ENCODE measurements around the gene TMSB4X.
A peak's percentile ranks its signal among the peaks of the same experiment; 100 is the strongest.

TMSB4X gene

DNA sequence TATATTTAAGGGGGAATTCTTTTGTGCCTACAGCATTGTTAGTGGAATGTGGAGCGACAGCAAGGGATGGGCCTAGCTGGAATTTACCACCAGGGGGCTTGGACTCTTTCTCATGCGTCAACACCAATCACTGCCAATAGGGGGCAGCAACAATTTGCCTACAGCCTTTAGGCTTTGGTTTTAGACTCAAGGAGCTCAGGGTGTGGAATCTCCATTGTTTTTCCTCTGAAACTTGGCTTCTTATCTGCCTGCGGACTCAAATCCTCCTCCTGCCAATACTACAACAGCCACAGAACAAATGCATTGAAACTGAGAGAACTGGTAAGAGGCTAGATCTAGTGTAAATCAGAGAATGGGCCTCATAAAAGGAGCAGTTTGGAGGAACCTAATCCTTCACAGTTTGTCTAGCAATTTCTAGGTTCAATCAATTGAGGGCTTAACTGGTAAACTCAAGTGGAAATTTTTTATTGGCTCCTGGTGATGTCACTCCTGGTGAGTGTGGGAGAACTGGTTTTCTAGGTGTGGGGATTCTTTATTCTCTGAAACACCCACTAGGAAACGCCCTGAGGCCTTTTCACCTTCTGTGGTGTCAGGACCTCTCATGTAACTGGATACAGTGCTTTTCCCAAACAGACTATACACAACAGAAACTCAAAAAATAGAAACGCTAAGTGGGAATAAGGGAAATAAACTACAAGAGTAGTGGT lies 27.9 kb upstream of the TMSB4X start:
- no peak overlapping the region for H3K4me3 ChIP-seq (ENCODE audit: low read length in 2 of 2)
- H3K9ac ChIP-seq (ENCODE audit: low read length in 2 of 2): no peak overlapping the region
- H3K27me3 ChIP-seq (ENCODE audit: control insufficient read depth in 1 of 2, insufficient read depth in 2 of 2, low read length in 2 of 2): peaks cover 0 to 2% of the 10 kb centered on the region in 2 donors
- no peaks in the 10 kb centered on the region for H3K36me3 ChIP-seq (ENCODE audit: control insufficient read depth in 2 of 2, insufficient read depth in 2 of 2, low read length in 2 of 2)
- no peak overlapping the region for H3K27ac ChIP-seq (ENCODE audit: low read length)
- H3K9me3 ChIP-seq (ENCODE audit: control insufficient read depth in 2 of 2, low read length in 2 of 2): no peaks in the 10 kb centered on the region
- peaks cover 9% of the 10 kb centered on the region for H3K4me1 ChIP-seq (ENCODE audit: control insufficient read depth, insufficient read depth, low read length)

DNA sequence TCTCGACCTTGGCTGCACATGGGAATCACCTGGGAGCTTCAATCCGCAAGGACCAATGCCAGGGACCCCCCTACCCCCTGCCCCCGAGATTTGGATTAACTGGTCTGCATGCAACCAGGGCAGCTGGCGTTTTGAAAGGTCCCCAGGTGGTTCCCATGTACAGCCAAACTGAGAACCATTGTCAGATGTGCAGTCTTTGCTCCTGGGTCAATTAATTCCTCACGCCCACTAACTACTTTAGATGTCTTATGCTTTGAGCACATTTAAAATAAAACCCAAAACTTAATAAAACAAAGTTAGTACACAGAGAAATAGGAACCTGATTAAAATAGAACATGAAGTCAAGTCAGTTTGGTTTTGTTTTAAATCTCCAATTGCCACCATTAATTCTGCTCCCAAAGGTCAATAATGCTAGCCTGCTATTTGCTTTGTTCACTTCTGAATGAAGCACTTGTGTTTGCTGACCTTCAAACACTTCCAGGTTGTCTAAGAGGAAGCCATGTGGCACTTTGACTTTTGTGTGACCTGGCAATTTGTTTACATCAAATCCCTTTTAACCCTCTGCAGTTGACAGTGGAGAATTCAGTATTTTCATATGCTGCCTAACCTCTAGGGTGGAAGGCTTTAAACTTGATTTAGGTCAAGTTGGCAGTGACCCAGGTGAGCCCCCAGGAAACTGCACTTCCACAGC lies 27.2 kb upstream of the TMSB4X start:
- H3K27me3 ChIP-seq (ENCODE audit: control insufficient read depth in 1 of 2, insufficient read depth in 2 of 2, low read length in 2 of 2): peaks cover 0 to 2% of the 10 kb centered on the region in 2 donors
- H3K4me3 ChIP-seq (ENCODE audit: low read length in 2 of 2): no peak overlapping the region
- H3K36me3 ChIP-seq (ENCODE audit: control insufficient read depth in 2 of 2, insufficient read depth in 2 of 2, low read length in 2 of 2): no peaks in the 10 kb centered on the region
- H3K27ac ChIP-seq (ENCODE audit: low read length): no peak overlapping the region
- H3K9me3 ChIP-seq (ENCODE audit: control insufficient read depth in 2 of 2, low read length in 2 of 2): no peaks in the 10 kb centered on the region
- H3K4me1 ChIP-seq (ENCODE audit: control insufficient read depth, insufficient read depth, low read length): peaks cover 9% of the 10 kb centered on the region
- no peak overlapping the region for H3K9ac ChIP-seq (ENCODE audit: low read length in 2 of 2)

DNA sequence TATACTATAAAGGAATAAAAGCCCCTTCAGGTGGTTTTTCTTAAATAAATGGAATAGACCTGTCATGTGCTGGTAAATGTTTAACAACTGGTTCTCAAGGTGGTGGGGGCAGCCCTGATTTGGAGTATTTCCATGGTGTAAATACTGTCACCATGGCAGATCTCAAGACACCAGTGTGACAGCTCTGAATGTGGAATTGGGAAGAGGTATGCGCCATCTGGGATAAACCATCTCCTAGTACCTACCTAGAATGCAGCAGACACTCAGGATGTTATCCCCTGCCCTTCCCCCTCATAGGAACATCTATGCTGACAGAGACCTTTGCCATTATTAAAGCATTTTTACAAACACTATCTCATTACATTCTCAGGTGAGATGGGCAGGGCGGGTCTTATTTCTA lies 26.4 kb upstream of the TMSB4X start:
- no peak overlapping the region for H3K4me3 ChIP-seq (ENCODE audit: low read length in 2 of 2)
- H3K4me1 ChIP-seq (ENCODE audit: control insufficient read depth, insufficient read depth, low read length): peaks cover 9% of the 10 kb centered on the region
- H3K27ac ChIP-seq (ENCODE audit: low read length): no peak overlapping the region
- H3K9ac ChIP-seq (ENCODE audit: low read length in 2 of 2): no peak overlapping the region
- H3K27me3 ChIP-seq (ENCODE audit: control insufficient read depth in 1 of 2, insufficient read depth in 2 of 2, low read length in 2 of 2): peaks cover 0 to 2% of the 10 kb centered on the region in 2 donors
- no peaks in the 10 kb centered on the region for H3K36me3 ChIP-seq (ENCODE audit: control insufficient read depth in 2 of 2, insufficient read depth in 2 of 2, low read length in 2 of 2)
- H3K9me3 ChIP-seq (ENCODE audit: control insufficient read depth in 2 of 2, low read length in 2 of 2): no peaks in the 10 kb centered on the region

DNA sequence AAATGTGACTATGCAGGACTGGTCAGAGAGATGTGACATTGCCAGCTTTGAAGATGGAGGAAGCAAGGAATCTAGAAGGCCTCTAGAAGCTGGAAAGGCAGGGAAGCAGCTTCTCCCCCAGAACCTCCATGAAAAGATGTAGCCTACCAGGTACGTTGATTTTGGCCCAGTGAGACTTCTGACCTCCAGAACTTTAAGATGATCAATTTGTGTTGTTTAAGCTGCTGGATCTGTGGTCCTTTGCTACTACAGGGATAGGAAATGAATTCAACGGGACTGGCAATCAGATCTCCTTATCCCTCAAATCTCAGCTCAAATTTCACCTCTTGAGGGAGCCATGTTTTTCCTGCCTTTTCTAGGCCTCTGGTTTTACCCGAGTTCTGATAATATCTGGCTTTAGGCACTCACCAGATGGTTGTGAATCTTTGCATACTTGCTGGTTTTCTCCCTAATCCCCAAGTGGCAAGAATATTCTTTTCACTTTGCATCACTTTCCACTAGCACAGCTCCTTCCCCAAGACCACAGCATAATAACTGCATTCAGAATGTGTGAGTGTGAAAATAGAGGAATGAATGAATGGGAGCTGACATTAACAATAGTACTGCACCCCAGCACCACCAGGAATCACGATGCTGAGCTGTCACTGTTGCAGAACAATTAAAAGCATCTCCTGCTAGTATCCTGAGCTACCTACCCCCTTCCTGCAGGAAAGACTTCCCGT lies 25.5 kb upstream of the TMSB4X start:
- Histone ChIP-seq H3K9me3 (ENCODE audit: control insufficient read depth in 2 of 2, low read length in 2 of 2) (no peaks in the 10 kb centered on the region), H3K4me3 (ENCODE audit: low read length in 2 of 2) (peak overlapping the region in 1 of 2 donors; percentile 47), H3K27ac (ENCODE audit: low read length) (peak overlapping the region; percentile 67), H3K36me3 (ENCODE audit: control insufficient read depth in 2 of 2, insufficient read depth in 2 of 2, low read length in 2 of 2) (no peaks in the 10 kb centered on the region), H3K9ac (ENCODE audit: low read length in 2 of 2) (peak overlapping the region; percentile 41 to 60), H3K27me3 (ENCODE audit: control insufficient read depth in 1 of 2, insufficient read depth in 2 of 2, low read length in 2 of 2) (peaks cover 0 to 2% of the 10 kb centered on the region in 2 donors), H3K4me1 (ENCODE audit: control insufficient read depth, insufficient read depth, low read length) (peaks cover 9% of the 10 kb centered on the region)

DNA sequence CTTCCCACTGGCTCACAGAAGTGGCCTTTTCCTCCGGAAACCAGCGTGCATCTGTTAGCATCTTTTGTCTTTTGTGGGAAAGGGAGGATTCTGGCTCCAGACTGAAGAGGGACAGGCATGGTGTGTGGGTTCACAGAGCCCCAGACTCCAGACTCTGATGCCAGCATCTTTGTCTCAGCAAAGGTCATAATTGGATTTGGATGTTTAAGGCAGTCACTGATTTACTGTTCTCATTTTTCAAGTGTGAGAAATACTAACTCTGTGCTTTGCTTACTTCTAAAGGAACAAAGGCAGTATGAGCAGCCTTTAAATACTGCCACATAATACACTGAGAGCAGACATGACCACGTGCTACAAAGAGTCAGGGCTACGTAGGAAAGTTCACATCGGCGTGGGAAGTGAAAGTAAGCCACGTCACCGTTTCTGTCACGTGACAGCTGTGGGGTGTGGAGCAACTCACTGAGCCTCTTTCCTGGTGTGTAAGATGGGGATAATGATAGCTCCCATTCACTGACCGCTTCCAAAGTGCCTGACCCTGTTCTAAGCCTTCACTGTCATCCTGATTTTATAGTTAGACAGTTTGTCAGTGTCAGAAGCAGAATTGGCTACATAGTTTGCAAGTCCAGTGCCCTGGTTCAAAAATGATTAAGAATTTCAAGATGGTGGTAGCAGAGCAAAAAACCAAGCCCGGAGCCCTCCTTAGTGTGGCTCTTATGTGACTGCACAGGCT lies 24.8 kb upstream of the TMSB4X start:
- peak overlapping the region; percentile 47 to 53 for H3K4me3 ChIP-seq (ENCODE audit: low read length in 2 of 2)
- H3K9me3 ChIP-seq (ENCODE audit: control insufficient read depth in 2 of 2, low read length in 2 of 2): no peaks in the 10 kb centered on the region
- peak overlapping the region; percentile 67 for H3K27ac ChIP-seq (ENCODE audit: low read length)
- peaks cover 9% of the 10 kb centered on the region for H3K4me1 ChIP-seq (ENCODE audit: control insufficient read depth, insufficient read depth, low read length)
- H3K36me3 ChIP-seq (ENCODE audit: control insufficient read depth in 2 of 2, insufficient read depth in 2 of 2, low read length in 2 of 2): no peaks in the 10 kb centered on the region
- peaks cover 0 to 2% of the 10 kb centered on the region in 2 donors for H3K27me3 ChIP-seq (ENCODE audit: control insufficient read depth in 1 of 2, insufficient read depth in 2 of 2, low read length in 2 of 2)
- peak overlapping the region; percentile 41 to 60 for H3K9ac ChIP-seq (ENCODE audit: low read length in 2 of 2)

DNA sequence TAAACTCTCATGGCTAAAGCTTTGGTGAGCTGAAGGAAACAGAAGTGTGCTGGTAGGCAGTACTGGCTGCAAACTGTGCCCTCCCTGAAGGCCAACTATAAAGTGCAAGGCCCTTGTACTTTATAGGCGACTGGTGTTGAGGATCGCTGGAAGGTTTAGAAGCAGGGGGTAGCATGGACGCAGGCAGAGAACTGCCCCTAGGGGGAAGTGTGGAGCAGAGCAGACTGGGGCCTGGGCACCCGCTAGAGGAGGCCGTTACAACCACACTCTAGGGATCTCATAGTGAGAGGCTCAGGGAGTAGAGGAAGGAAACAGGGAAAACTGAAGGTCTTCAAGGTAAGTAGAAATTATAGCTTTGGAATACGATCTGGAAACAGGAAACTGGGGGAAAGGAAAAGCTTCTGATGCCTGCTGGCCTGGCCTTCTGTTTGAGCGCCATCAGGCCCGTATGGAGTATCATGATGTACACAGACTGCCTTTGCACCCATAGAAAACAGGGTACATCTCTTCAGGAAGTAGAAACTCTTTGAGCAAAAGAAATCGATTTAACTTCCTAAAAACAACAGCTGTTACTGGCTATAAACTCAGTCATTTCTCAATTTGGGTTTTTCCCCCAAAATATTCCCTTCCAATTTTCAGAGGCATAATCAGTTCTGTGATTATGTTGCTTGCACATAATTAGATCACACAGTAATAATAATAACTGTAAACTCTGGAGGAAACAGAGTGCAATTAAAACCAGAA lies 23.9 kb upstream of the TMSB4X start:
- Histone ChIP-seq H3K27ac (ENCODE audit: low read length) (peak overlapping the region; percentile 67), H3K36me3 (ENCODE audit: control insufficient read depth in 2 of 2, insufficient read depth in 2 of 2, low read length in 2 of 2) (no peaks in the 10 kb centered on the region), H3K9ac (ENCODE audit: low read length in 2 of 2) (peak overlapping the region in 1 of 2 donors; percentile 33), H3K4me1 (ENCODE audit: control insufficient read depth, insufficient read depth, low read length) (peaks cover 9% of the 10 kb centered on the region), H3K9me3 (ENCODE audit: control insufficient read depth in 2 of 2, low read length in 2 of 2) (no peaks in the 10 kb centered on the region), H3K4me3 (ENCODE audit: low read length in 2 of 2) (peak overlapping the region in 1 of 2 donors; percentile 53), H3K27me3 (ENCODE audit: control insufficient read depth in 1 of 2, insufficient read depth in 2 of 2, low read length in 2 of 2) (peaks cover 0 to 2% of the 10 kb centered on the region in 2 donors)

DNA sequence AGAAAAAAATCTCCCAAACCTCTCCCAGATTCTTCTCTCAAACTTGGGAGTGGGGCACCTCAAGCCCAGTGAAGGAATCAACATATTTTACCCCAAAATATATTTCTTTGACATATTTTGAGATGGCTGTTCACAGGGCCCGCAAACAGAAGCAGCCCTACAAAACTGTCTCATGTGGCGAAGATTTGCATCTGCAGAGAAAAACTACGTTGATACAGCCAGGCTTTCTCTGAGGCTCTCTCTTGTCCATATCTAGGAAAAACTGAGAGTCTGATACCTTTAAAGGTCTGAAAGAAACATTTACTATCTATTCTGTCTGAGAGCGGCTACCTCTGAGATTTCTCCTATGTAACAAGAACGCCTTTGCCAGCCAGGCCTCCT lies 23.3 kb upstream of the TMSB4X start:
- H3K27me3 ChIP-seq (ENCODE audit: control insufficient read depth in 1 of 2, insufficient read depth in 2 of 2, low read length in 2 of 2): peaks cover 0 to 2% of the 10 kb centered on the region in 2 donors
- no peaks in the 10 kb centered on the region for H3K36me3 ChIP-seq (ENCODE audit: control insufficient read depth in 2 of 2, insufficient read depth in 2 of 2, low read length in 2 of 2)
- no peak overlapping the region for H3K27ac ChIP-seq (ENCODE audit: low read length)
- H3K4me1 ChIP-seq (ENCODE audit: control insufficient read depth, insufficient read depth, low read length): peaks cover 9% of the 10 kb centered on the region
- H3K9me3 ChIP-seq (ENCODE audit: control insufficient read depth in 2 of 2, low read length in 2 of 2): no peaks in the 10 kb centered on the region
- no peak overlapping the region for H3K4me3 ChIP-seq (ENCODE audit: low read length in 2 of 2)
- H3K9ac ChIP-seq (ENCODE audit: low read length in 2 of 2): no peak overlapping the region

DNA sequence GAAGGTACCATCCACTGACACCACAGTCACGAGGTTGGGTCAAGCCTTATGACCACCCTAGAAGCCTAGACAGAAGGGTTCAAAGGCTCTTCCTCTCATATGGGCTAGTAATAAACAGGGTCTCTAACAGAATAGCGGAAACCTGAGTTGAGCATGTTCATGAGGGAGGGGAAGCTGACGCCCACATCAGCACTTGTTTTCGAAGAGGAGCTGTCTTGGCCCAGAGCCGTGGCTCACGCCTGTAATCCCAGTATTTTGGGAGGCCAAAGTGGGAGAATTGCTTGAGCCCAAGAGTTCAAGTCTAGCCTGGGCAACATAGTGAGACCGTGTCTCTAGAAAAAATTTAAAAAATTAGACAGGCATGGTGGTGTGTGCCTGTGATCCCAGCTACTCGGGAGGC lies 21.5 kb upstream of the TMSB4X start:
- no peak overlapping the region for H3K27ac ChIP-seq (ENCODE audit: low read length)
- H3K36me3 ChIP-seq (ENCODE audit: control insufficient read depth in 2 of 2, insufficient read depth in 2 of 2, low read length in 2 of 2): no peaks in the 10 kb centered on the region
- H3K4me3 ChIP-seq (ENCODE audit: low read length in 2 of 2): no peak overlapping the region
- no peaks in the 10 kb centered on the region for H3K9me3 ChIP-seq (ENCODE audit: control insufficient read depth in 2 of 2, low read length in 2 of 2)
- peaks cover 0 to 2% of the 10 kb centered on the region in 2 donors for H3K27me3 ChIP-seq (ENCODE audit: control insufficient read depth in 1 of 2, insufficient read depth in 2 of 2, low read length in 2 of 2)
- no peak overlapping the region for H3K9ac ChIP-seq (ENCODE audit: low read length in 2 of 2)
- H3K4me1 ChIP-seq (ENCODE audit: control insufficient read depth, insufficient read depth, low read length): peaks cover 9% of the 10 kb centered on the region

DNA sequence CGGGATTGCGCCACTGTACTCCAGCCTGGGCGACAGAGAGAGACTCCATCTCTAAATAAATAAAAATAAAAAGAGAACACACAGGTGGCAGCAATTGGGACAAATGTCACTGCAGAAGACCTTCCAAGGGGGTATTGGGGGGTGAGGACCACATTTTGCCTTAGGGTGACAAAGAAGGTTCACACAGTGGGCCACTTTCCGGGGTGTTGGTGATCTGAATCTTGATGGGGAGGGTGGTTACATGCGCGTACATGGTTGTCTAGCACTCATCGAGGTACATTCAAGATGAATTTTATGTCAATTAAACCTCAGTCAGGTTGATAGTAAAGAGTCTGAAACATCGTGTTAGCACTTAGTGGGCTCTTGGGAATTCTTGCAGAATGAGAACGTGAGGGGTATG lies 20.5 kb upstream of the TMSB4X start:
- Histone ChIP-seq H3K4me1 (ENCODE audit: control insufficient read depth, insufficient read depth, low read length) (peaks cover 9% of the 10 kb centered on the region), H3K27me3 (ENCODE audit: control insufficient read depth in 1 of 2, insufficient read depth in 2 of 2, low read length in 2 of 2) (peaks cover 0 to 2% of the 10 kb centered on the region in 2 donors), H3K27ac (ENCODE audit: low read length) (no peak overlapping the region), H3K9ac (ENCODE audit: low read length in 2 of 2) (no peak overlapping the region), H3K9me3 (ENCODE audit: control insufficient read depth in 2 of 2, low read length in 2 of 2) (no peaks in the 10 kb centered on the region), H3K36me3 (ENCODE audit: control insufficient read depth in 2 of 2, insufficient read depth in 2 of 2, low read length in 2 of 2) (no peaks in the 10 kb centered on the region), H3K4me3 (ENCODE audit: low read length in 2 of 2) (no peak overlapping the region)

DNA sequence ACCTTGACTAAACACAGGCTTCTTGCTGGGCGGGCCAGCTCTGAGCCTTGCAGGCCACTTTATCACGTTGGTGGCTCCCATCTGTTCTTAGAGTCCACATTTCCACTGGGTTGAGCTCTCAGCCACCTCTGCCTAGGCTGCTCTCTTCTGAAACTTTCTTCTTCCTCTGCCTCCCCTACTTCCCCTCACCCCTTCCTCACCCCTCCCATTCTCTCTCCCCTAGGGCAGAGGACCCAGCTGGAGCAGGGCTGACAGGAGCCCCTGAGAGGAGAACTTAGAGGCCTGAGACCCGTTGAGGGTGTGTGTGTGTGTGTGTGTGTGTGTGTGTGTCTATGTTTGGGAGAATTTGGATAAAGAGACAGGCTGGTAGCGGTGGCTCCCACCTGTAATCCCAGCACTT lies 19.9 kb upstream of the TMSB4X start:
- peaks cover 0 to 4% of the 10 kb centered on the region in 2 donors for H3K27me3 ChIP-seq (ENCODE audit: control insufficient read depth in 1 of 2, insufficient read depth in 2 of 2, low read length in 2 of 2)
- H3K9me3 ChIP-seq (ENCODE audit: control insufficient read depth in 2 of 2, low read length in 2 of 2): no peaks in the 10 kb centered on the region
- no peak overlapping the region for H3K27ac ChIP-seq (ENCODE audit: low read length)
- H3K9ac ChIP-seq (ENCODE audit: low read length in 2 of 2): no peak overlapping the region
- peaks cover 4% of the 10 kb centered on the region for H3K4me1 ChIP-seq (ENCODE audit: control insufficient read depth, insufficient read depth, low read length)
- H3K36me3 ChIP-seq (ENCODE audit: control insufficient read depth in 2 of 2, insufficient read depth in 2 of 2, low read length in 2 of 2): no peaks in the 10 kb centered on the region
- H3K4me3 ChIP-seq (ENCODE audit: low read length in 2 of 2): no peak overlapping the region

All from stomach smooth muscle (tissue), 2 donors.